HCT116 (cell line): ENCODE measurements around the gene PARVB.

Experiments
- EGR1 ChIP-seq: IDR thresholded peaks from 2 replicates; pipeline ENCODE4 v1.6.1; 2012; ENCODE audit warnings: low read depth
- EZH2phosphoT487 ChIP-seq: fragments of 200-600 bp; IDR thresholded peaks from 2 replicates; pipeline ENCODE4 v1.6.1; 2018; ENCODE audit warnings: antibody characterized with exemption, borderline replicate concordance
- FOSL1 ChIP-seq: IDR thresholded peaks from 2 replicates; pipeline ENCODE4 v1.6.1; 2012; ENCODE audit warnings: low read depth
- POLR2AphosphoS5 ChIP-seq: IDR thresholded peaks from 2 replicates; pipeline ENCODE4 v1.6.1; 2011; ENCODE audit warnings: mild to moderate bottlenecking, low read depth, low read length, moderate library complexity
- TCF7L2 ChIP-seq: IDR thresholded peaks from 2 replicates; pipeline ENCODE4 v1.7.0; 2011; ENCODE audit warnings: borderline replicate concordance, inconsistent platforms; ENCODE audit not compliant: insufficient read depth, insufficient read length; ENCODE audit errors: extremely low read depth
- TF ChIP-seq, protein P1 (sequence below): IDR thresholded peaks from 2 replicates; pipeline ENCODE4 v1.6.1; 2012; ENCODE audit warnings: low read depth
- TF ChIP-seq, protein P2 (sequence below), 3 experiments: fragments of 200-600 bp in 1 of 3; sonication (generic) in 1 of 3; IDR thresholded peaks in 2 of 3; conservative IDR thresholded peaks in 1 of 3; 2 replicates each; pipeline ENCODE4 v1.5.1; 2012 to 2017; ENCODE audit warnings: low read depth in 2 of 3, low read length in 2 of 3, antibody characterized with exemption in 1 of 3, borderline replicate concordance in 1 of 3, control low read depth in 1 of 3, mild to moderate bottlenecking in 1 of 3, mixed read lengths in 1 of 3, mixed run types in 1 of 3, moderate library complexity in 1 of 3; ENCODE audit not compliant: insufficient read depth in 1 of 3

- TF ChIP-seq FOSL1 (no peak), EZH2phosphoT487 (no peak), POLR2AphosphoS5 (no peak), TCF7L2 (no peak), EGR1 (no peak)
- TF ChIP-seq, protein P1, sequence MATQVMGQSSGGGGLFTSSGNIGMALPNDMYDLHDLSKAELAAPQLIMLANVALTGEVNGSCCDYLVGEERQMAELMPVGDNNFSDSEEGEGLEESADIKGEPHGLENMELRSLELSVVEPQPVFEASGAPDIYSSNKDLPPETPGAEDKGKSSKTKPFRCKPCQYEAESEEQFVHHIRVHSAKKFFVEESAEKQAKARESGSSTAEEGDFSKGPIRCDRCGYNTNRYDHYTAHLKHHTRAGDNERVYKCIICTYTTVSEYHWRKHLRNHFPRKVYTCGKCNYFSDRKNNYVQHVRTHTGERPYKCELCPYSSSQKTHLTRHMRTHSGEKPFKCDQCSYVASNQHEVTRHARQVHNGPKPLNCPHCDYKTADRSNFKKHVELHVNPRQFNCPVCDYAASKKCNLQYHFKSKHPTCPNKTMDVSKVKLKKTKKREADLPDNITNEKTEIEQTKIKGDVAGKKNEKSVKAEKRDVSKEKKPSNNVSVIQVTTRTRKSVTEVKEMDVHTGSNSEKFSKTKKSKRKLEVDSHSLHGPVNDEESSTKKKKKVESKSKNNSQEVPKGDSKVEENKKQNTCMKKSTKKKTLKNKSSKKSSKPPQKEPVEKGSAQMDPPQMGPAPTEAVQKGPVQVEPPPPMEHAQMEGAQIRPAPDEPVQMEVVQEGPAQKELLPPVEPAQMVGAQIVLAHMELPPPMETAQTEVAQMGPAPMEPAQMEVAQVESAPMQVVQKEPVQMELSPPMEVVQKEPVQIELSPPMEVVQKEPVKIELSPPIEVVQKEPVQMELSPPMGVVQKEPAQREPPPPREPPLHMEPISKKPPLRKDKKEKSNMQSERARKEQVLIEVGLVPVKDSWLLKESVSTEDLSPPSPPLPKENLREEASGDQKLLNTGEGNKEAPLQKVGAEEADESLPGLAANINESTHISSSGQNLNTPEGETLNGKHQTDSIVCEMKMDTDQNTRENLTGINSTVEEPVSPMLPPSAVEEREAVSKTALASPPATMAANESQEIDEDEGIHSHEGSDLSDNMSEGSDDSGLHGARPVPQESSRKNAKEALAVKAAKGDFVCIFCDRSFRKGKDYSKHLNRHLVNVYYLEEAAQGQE = no peak
- TF ChIP-seq, protein P2, sequence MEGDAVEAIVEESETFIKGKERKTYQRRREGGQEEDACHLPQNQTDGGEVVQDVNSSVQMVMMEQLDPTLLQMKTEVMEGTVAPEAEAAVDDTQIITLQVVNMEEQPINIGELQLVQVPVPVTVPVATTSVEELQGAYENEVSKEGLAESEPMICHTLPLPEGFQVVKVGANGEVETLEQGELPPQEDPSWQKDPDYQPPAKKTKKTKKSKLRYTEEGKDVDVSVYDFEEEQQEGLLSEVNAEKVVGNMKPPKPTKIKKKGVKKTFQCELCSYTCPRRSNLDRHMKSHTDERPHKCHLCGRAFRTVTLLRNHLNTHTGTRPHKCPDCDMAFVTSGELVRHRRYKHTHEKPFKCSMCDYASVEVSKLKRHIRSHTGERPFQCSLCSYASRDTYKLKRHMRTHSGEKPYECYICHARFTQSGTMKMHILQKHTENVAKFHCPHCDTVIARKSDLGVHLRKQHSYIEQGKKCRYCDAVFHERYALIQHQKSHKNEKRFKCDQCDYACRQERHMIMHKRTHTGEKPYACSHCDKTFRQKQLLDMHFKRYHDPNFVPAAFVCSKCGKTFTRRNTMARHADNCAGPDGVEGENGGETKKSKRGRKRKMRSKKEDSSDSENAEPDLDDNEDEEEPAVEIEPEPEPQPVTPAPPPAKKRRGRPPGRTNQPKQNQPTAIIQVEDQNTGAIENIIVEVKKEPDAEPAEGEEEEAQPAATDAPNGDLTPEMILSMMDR (IDR thresholded peaks at IDR 0.05 in 2 of 3, conservative IDR thresholded peaks at IDR 0.05 in 1 of 3; ENCODE audit: borderline replicate concordance in 1 of 3, insufficient read depth in 1 of 3, low read depth in 2 of 3, low read length in 2 of 3) = no peak
Observed at GRCh38 chr22:43983808-43984207, 40.3 kb upstream of the PARVB start.
